NCI-H2227 (cell line): ENCODE data around the gene ZNF787.
"Not testable (repeated sequence)": the region's sequence is repeated elsewhere in the genome, so short reads cannot be mapped to it uniquely, and the experiment has no call there.

Experiments
- DNase-seq: peaks from one replicate; lab custom pipeline; 2025; ENCODE audit not compliant: unreplicated experiment; lab: John Stamatoyannopoulos, UW

ZNF787 gene

GRCh38 chr19:56106397-56106849 lies 14.7 kb downstream of the ZNF787 start:
- DNase-seq, result no peak

- not testable (repeated sequence) for DNase-seq
These were observed 15.2 kb downstream of the ZNF787 start for GRCh38 chr19:56105831-56106396.

GRCh38 chr19:56105090-56105701 lies 15.9 kb downstream of the ZNF787 start:
- DNase-seq, result no peak

DNA sequence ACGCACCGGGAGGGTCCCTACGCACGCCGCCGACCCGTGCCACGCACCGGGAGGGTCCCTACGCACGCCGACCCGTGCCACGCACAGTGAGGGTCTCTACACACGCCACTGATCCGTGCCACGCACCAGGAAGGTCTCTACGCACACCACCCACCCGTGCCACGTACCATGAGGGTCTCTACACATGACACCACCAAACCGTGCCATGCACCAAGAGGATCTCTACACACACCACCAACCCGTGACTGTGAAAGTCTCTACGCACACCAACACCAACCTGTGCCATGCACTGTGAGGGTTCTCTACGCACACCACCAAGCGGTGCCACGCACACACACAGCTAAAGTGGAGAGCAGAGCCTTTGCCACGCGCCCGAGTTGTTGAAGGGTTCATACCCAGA lies 16.7 kb downstream of the ZNF787 start:
- no peak for DNase-seq

DNA sequence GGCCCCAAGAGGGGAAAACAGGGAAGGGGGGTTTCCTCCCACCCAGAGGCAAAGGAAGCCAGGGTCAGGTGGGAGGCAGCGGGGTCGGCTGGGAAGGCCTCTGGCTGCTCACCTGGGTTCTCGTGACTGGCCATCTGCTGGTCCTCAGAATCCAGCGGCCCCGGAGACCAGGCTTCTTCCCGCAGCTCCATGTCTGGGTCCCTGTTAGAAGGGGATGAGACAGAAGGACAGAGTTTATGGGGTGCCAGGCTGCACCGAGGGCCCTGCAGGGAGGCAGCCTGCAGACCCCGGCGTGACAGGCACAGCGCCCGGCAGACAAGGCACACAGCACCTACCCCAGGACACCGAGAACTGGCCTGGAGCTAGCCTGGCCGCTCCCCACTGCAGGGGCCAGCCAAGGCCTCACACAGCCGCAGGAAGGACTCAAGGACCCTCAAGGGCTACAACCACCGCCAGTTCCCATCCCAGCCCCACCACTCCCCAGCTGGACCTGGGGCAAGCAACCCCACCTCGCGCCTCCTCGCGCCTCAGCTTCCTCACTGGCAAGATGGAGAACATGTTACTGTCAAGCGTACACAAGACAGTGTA lies 18.0 kb downstream of the ZNF787 start:
- DNase-seq, result no peak

DNA sequence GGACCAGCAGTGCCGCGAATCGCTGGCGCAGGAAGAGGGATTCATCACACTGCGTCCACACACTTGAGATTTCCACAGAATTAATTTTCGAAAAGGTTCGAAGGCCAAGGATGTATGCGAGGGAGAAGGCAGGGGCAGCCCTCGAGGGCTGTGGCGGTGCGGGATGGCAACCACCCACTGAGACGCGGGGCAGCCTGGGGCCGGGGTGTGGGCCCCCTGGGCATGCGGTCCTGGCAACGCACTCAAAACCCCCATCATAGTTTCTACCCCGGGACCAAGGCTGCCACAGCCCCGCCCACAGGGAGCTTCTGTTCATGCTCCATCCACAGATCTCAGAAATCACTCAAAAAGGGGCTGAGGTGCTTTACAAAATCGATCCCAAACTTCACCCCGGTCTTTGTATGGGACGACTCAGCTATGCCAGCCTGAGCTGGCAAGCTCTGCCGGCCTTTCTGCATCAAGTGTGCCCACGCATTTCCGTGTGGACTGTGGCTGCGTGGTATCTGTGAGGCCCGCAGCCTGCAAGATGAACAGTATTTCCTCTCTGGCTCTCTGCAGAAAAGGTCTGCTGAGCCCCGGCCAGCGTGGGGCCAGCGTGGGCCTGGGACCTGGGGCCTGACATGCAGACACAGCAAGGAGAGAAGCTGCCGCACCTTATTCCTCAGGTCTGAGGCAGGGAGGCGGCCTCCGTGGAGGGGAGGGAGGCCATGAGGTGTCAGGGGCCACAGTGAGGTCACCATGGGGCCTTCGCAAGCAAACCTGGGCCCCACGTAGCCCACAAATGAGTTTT lies 19.2 kb downstream of the ZNF787 start:
- DNase-seq, result no peak

DNA sequence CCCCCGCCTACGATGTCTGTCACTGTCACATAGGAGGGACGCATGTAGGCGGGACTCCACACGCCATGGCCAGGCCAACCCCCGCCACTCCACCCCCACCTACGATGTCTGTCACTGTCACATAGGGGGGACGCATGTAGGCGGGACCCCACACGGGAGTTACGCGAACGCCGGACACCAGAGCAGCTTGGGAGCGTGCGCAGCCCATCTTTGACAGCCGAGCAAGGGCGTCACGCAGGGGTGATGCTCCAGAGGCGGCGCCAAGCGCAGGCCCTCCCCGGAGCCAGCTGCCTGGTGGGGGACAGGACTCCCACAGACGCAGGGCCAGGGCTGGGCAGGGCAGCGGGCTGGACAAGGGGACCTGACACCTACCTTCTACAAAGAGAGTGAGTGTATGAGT lies 20.0 kb downstream of the ZNF787 start:
- DNase-seq, result no peak

DNA sequence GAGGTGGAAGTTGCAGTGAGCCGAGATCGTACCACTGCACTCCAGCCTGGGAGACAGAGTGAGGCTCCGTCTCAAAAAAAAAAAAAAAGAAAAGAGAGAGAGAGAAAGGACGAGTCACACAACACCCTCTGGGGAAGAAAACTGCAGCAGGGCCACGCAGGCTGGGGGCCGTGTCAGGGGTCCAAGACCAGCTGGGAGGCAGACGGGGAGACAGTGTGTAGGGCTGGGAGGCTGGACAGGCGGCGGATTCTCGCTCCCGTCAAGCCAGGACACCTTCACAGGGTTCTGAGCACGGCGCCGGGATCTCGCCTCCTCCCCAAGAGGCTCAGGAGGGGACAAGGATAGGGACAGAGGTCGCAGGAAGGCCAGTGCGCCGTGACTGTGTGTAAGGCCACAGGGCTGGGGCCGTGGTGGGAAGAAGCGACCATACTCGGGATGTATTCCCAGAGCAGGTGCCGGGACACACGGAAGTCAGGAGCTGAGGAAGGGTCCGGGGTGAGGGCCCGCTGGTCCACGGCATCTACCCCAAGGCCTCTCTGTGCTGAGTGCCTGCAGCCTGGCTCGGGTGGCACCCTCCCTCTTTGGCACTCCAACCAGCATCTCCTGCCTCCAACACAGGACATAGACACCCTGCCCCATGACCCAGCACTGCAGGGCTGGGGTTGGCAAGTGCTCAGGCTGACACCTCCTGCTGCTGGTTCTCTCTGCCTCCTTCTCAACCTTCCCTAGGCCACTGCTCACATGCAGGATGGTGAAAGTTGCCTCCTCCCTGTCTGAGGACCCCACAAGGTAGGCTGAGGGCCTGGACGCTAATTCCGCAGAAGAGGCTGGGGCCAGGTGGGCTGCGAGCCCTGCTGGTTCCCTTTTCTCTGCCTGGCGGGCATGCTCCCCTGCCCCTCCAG lies 21.2 kb downstream of the ZNF787 start:
- no peak for DNase-seq

DNA sequence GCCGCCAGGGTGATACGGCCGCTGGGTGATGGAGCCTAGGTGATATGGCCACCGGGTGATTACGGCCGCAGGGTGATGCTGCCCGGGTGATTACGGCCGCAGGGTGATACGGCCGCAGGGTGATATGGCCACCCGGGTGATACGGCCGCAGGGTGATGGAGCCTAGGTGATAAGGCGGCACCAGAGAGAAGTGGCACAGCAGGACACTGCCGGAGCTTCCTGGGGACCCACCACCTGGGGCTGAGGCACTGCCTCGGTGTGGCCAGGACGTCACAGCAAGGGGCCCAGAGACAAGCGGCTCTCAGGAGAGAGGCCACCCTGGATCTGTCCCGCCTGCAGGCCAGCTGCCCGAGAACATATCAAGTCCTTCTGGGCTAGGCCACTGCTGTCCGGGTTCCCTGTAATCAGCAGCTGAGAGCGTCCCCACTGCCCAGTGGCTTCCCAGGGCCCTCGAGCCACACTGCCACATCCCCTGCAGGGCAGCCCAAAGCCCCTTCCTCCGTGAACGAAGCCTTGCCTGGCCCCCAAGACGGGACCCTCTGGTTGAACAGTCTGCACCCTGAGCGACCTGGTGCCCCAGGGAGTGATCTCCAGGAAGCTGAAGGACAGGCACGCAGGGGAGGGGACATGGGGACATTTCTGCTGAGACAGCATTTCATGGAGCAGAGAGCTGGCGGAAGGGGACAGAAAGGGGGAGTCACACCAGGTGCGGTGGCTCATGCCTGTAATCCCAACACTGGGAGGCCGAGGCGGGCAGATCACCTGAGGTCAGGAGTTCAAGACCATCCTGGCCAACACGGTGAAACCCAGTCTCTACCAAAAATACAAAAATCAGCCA lies 22.1 kb downstream of the ZNF787 start:
- DNase-seq, result no peak

GRCh38 chr19:56098237-56098636 lies 22.9 kb downstream of the ZNF787 start:
- not testable (repeated sequence) for DNase-seq

DNA sequence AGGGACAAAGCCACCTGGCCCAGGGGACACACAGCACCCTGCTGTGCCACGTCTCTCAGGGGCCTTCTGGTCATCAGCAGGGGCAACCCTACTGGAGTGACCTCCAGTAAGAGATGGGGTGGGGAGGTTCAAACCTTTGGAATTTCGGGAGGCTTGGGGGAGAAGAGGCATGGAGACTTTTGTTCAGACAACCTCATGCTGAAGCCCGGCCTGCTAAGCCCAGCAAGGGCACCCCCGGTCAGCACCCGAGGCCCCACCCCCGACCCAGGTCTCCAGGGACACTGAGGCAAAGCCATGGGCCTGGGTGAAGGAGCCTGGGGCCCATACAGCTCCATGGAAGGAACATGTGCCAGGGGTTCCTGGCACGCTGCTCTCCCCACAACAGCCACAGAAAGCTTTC lies 23.3 kb downstream of the ZNF787 start:
- no peak for DNase-seq

DNA sequence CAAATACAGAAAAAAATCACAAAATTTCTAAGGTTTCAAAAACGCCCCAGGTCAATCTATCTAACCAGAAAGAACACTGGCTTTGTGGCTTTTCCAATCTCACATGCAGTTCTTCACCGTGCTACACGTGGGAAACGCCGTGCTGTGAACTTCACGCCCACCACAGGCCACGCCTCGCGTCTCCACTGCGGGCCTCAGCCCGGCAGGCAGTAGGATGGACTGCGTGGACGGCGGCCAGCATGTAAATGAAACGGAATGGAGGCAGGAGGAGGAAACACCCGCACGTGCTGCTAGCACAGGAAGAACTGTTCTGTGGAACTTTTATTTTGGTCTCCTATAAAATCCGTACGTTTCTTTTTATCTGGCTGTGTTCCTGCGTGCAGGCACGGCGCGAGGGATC lies 23.8 kb downstream of the ZNF787 start:
- DNase-seq, result no peak

- DNase-seq, result no peak
These were observed 24.4 kb downstream of the ZNF787 start for GRCh38 chr19:56096665-56097064.

GRCh38 chr19:56094449-56094848 lies 26.6 kb downstream of the ZNF787 start:
- no peak for DNase-seq

- DNase-seq, result no peak
These were observed 28.1 kb downstream of the ZNF787 start for GRCh38 chr19:56092685-56093631.

DNA sequence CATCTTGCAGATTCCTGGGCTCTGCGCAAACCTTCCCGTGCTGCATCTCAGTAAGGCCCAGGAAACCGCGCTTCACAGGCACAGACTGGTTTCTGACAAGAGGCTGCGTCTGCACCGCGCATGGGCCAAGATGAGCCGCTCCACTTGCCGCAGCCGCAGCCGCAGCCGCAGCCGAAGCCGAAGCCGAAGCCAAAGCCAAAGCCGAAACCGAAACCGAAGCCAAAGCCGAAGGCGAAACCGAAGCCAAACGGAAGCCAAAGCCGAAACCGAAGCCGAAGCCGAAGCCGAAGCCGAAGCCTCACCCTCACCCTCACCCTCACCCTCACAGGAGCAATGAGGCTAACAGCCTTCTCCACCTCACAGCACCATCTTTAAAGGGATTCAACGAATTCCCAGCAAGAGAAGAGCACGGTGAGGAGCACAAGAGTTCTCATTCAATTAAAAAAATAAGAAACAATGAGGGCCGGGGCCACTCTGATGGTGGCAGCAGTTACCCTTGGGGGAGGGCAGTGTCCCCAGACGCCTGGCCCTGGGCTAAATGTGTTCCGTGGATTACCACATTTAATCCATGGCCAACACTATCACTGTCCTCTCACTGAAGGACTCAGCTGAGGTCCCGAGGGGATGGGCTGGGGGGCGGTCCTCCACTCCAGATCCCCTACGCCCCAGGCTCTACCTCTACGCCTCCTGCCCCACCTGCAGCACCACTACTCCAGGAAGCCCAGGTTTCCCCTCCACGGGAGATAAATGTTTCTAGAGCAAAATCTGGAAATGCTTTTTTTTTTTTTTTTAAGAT lies 29.1 kb downstream of the ZNF787 start:
- peak; percentile 95 for DNase-seq

- DNase-seq, result no peak
These were observed 30.0 kb downstream of the ZNF787 start for GRCh38 chr19:56091066-56091490.

- no peak for DNase-seq
These were observed 31.8 kb downstream of the ZNF787 start for GRCh38 chr19:56089344-56089743.
